Measurements from ENCODE around the gene PTPRA.
"Not testable (repeated sequence)": the region's sequence is repeated elsewhere in the genome, so short reads cannot be mapped to it uniquely, and the experiment has no call there.

The PTPRA gene

GRCh38 chr20:3074812-3075211, 201.5 kb downstream of the PTPRA start:
- DNase-seq (ENCODE audit: low spot score), result no peak

GRCh38 chr20:3075315-3075714, 202.0 kb downstream of the PTPRA start:
- not testable (repeated sequence) for DNase-seq (ENCODE audit: low spot score)

- DNase-seq (ENCODE audit: low spot score), result no peak
Measured at GRCh38 chr20:3077618-3078134, 204.4 kb downstream of the PTPRA start.

- DNase-seq (ENCODE audit: low spot score), result no peak
Measured at GRCh38 chr20:3080939-3081388, 207.7 kb downstream of the PTPRA start.

GRCh38 chr20:3081641-3082040, 208.4 kb downstream of the PTPRA start:
- no peak for DNase-seq (ENCODE audit: low spot score)

- DNase-seq (ENCODE audit: low spot score), result no peak
Measured at GRCh38 chr20:3082306-3082951, 209.1 kb downstream of the PTPRA start.

- DNase-seq (ENCODE audit: low spot score), result no peak
Measured at GRCh38 chr20:3082955-3083952, 210.0 kb downstream of the PTPRA start.

GRCh38 chr20:3084283-3084985, 211.2 kb downstream of the PTPRA start, which contains the start of gene AVP:
TSS of gene AVP (minus strand) at chr20:3084724. CDS start at chr20:3084674, 50 bp downstream.
- no peak for DNase-seq (ENCODE audit: low spot score)

GRCh38 chr20:3084986-3085360, 211.7 kb downstream of the PTPRA start:
- DNase-seq (ENCODE audit: low spot score), result no peak

GRCh38 chr20:3085571-3086072, 212.3 kb downstream of the PTPRA start:
- no peak for DNase-seq (ENCODE audit: low spot score)

- no peak for DNase-seq (ENCODE audit: low spot score)
Measured at GRCh38 chr20:3088031-3088430, 214.8 kb downstream of the PTPRA start.

All from RKO (cell line).